GM23338 (cell line): ENCODE measurements around the gene APPL2. TPM values are rescaled to one million over a fixed set of nuclear protein-coding genes. Genes with fewer than 3 reads are reported as not detected.

Experiments used
- ATAC-seq: fragments of 200-7000 bp; cut with Tn5 transposase; 3 replicates; pipeline ENCODE4 v1.9.1; 2020
- DNase-seq: peaks from one replicate; pipeline ENCODE4 v3.0.0-alpha.2; 2015; ENCODE audit warnings: low spot score
- H2AFZ ChIP-seq: fragments of 200-600 bp; sonication (generic); 2 replicates; pipeline ENCODE4 v1.8.0; 2016; ENCODE audit warnings: antibody characterized with exemption, mild to moderate bottlenecking, moderate library complexity
- H3F3A ChIP-seq: fragments of 200-600 bp; sonication (generic); replicated peaks from 2 replicates; pipeline ENCODE4 v1.8.0; 2017; ENCODE audit warnings: antibody characterized with exemption, mixed run types, low read depth
- H3K27ac ChIP-seq: fragments of 200-600 bp; sonication (generic); 2 replicates; pipeline ENCODE4 v1.6.1; 2016; ENCODE audit warnings: low read depth
- H3K27me3 ChIP-seq: fragments of 200-600 bp; sonication (generic); 2 replicates; pipeline ENCODE4 v1.8.0; 2016; ENCODE audit warnings: mild to moderate bottlenecking, mixed run types, moderate library complexity; ENCODE audit not compliant: insufficient read depth
- H3K36me3 ChIP-seq: fragments of 200-600 bp; sonication (generic); 2 replicates; pipeline ENCODE4 v1.8.0; 2016; ENCODE audit warnings: mild to moderate bottlenecking; ENCODE audit not compliant: insufficient read depth
- H3K4me1 ChIP-seq: fragments of 200-600 bp; sonication (generic); 2 replicates; pipeline ENCODE4 v1.8.0; 2016; ENCODE audit warnings: mild to moderate bottlenecking, moderate library complexity; ENCODE audit not compliant: insufficient read depth
- H3K4me2 ChIP-seq: fragments of 200-600 bp; sonication (generic); 2 replicates; pipeline ENCODE4 v1.7.1; 2017; ENCODE audit warnings: mixed run types
- H3K4me3 ChIP-seq: fragments of 200-600 bp; sonication (generic); 2 replicates; pipeline ENCODE4 v1.6.1; 2016; ENCODE audit warnings: mixed run types
- H3K79me2 ChIP-seq: fragments of 200-600 bp; sonication (generic); replicated peaks from 2 replicates; pipeline ENCODE4 v1.8.0; 2017; ENCODE audit warnings: mild to moderate bottlenecking; ENCODE audit not compliant: insufficient read depth
- H3K9me2 ChIP-seq: fragments of 200-600 bp; sonication (generic); 2 replicates; pipeline ENCODE4 v1.8.0; 2017; ENCODE audit not compliant: insufficient read depth
- H4K20me1 ChIP-seq: fragments of 200-600 bp; sonication (generic); replicated peaks from 2 replicates; pipeline ENCODE4 v1.8.0; 2017; ENCODE audit warnings: mild to moderate bottlenecking; ENCODE audit not compliant: insufficient read depth
- H3K27ac Mint-ChIP-seq: 2 replicates; pipeline ENCODE4 v1.8.0; 2020; ENCODE audit warnings: inconsistent platforms, mild to moderate bottlenecking, moderate library complexity, mixed read lengths
- H3K27me3 Mint-ChIP-seq: 3 replicates; pipeline ENCODE4 v1.8.0; 2022; ENCODE audit warnings: low read depth, mild to moderate bottlenecking, moderate library complexity, mixed read lengths, inconsistent platforms; ENCODE audit not compliant: insufficient read depth, poor library complexity
- H3K36me3 Mint-ChIP-seq: 3 replicates; pipeline ENCODE4 v1.8.0; 2021; ENCODE audit warnings: low read depth, mild to moderate bottlenecking, inconsistent platforms, moderate library complexity, mixed read lengths
- H3K4me1 Mint-ChIP-seq: 3 replicates; pipeline ENCODE4 v1.8.0; 2020; ENCODE audit warnings: mild to moderate bottlenecking, inconsistent platforms, mixed read lengths
- H3K4me3 Mint-ChIP-seq: 3 replicates; pipeline ENCODE4 v1.8.0; 2021; ENCODE audit warnings: moderate library complexity, mild to moderate bottlenecking, inconsistent platforms, mixed read lengths
- H3K9me3 Mint-ChIP-seq: 3 replicates; pipeline ENCODE4 v1.8.0; 2020; ENCODE audit warnings: moderate library complexity, mild to moderate bottlenecking, inconsistent platforms, mixed read lengths
- CREB1 ChIP-seq: fragments of 250-450 bp; sonication (Bioruptor Pico); IDR thresholded peaks from 2 replicates; pipeline ENCODE4 v1.5.0; 2020; ENCODE audit warnings: low read depth, mild to moderate bottlenecking, moderate library complexity
- CTCF ChIP-seq, 2 experiments: fragments of 200-600 bp in 1 of 2; sonication (generic) in 1 of 2; conservative IDR thresholded peaks; 2 replicates each; pipeline versions ENCODE4 v1.5.1 to v1.6.1; 2016 to 2017; ENCODE audit warnings: antibody characterized with exemption in 2 of 2, low read depth in 2 of 2, mild to moderate bottlenecking in 2 of 2, moderate library complexity in 1 of 2
- ETS1 ChIP-seq: IDR thresholded peaks from 2 replicates; pipeline ENCODE4 v1.6.1; 2016; ENCODE audit warnings: antibody characterized with exemption
- EZH2 ChIP-seq: fragments of 200-600 bp; sonication (generic); IDR thresholded peaks from one replicate; pipeline ENCODE4 v1.8.0; 2017; ENCODE audit warnings: antibody characterized with exemption, mild to moderate bottlenecking, low read depth; ENCODE audit not compliant: unreplicated experiment
- EZH2phosphoT487 ChIP-seq: fragments of 200-600 bp; sonication (generic); IDR thresholded peaks from one replicate; pipeline ENCODE4 v1.8.1; 2018; ENCODE audit warnings: antibody characterized with exemption; ENCODE audit not compliant: unreplicated experiment
- NANOG ChIP-seq: IDR thresholded peaks from 2 replicates; pipeline ENCODE4 v1.6.1; 2016; ENCODE audit warnings: antibody characterized with exemption, borderline replicate concordance
- POLR2AphosphoS5 ChIP-seq: IDR thresholded peaks from 2 replicates; pipeline ENCODE4 v1.6.1; 2016; ENCODE audit warnings: antibody characterized with exemption, low read depth
- STAT1 ChIP-seq: IDR thresholded peaks from one replicate; pipeline ENCODE4 v1.6.1; 2016; ENCODE audit warnings: antibody characterized with exemption; ENCODE audit not compliant: unreplicated experiment
- ZNF114 ChIP-seq: fragments of 250-450 bp; sonication (Bioruptor Pico); IDR thresholded peaks from 2 replicates; pipeline ENCODE4 v1.5.0; 2020; ENCODE audit warnings: mild to moderate bottlenecking, moderate library complexity
- ZNF331 ChIP-seq: fragments of 250-450 bp; sonication (Bioruptor Pico); IDR thresholded peaks from 2 replicates; pipeline ENCODE4 v1.5.0; 2020; ENCODE audit warnings: low read depth, mild to moderate bottlenecking, moderate library complexity
- ZNF462 ChIP-seq: fragments of 250-450 bp; sonication (Bioruptor Pico); IDR thresholded peaks from 2 replicates; pipeline ENCODE4 v1.5.0; 2020; ENCODE audit warnings: mild to moderate bottlenecking, moderate library complexity
- polyA plus RNA-seq: library from polyadenylated mRNA; unstranded; fragments of >200 nt; fragmentation: Nextera tagmentation; extraction: Ambion mirVana; gene quantifications from 2 replicates; pipeline ENCODE4 v1.2.1, GENCODE V29; 2016
- total RNA-seq: library from RNA; depleted of rRNA; stranded (reverse); fragments of >200 nt; shearing (Covaris generic); gene quantifications from 2 replicates; pipeline ENCODE4 v1.2.3, GENCODE V29; 2014

Gene APPL2
- total and polyA plus RNA-seq, 2 experiments from 2014 or later = 9.3 to 17.4 TPM

GRCh38 chr12:105221583-105222283 is 14.2 kb downstream of the APPL2 start:
- Mint-ChIP-seq H3K27me3 (no peaks in the 10 kb centered on the region), H3K36me3 (peaks cover 4% of the 10 kb centered on the region), H3K4me1 (peaks cover 11% of the 10 kb centered on the region), H3K27ac (peak overlapping the region; percentile 44), H3K9me3 (no peaks in the 10 kb centered on the region), H3K4me3 (no peak overlapping the region)
- H2AFZ ChIP-seq = no peak overlapping the region
- ATAC-seq (peak; percentile 52), DNase-seq (peak; percentile 19)
- no peaks in the 10 kb centered on the region; the same call in 1 of the 2 replicates for H4K20me1 ChIP-seq
- TF ChIP-seq ZNF331 (CRISPR knock-in tag) = no peak
- TF ChIP-seq CREB1 (CRISPR knock-in tag) = no peak
- no peak for TF ChIP-seq ZNF114 (CRISPR knock-in tag)
- no peak for TF ChIP-seq ETS1
- H3K27me3 ChIP-seq = no peaks in the 10 kb centered on the region
- H3K9me2 ChIP-seq = no peaks in the 10 kb centered on the region
- no peak overlapping the region for H3K27ac ChIP-seq
- H3K36me3 ChIP-seq = no peaks in the 10 kb centered on the region; the same call in 1 of the 2 replicates
- no peak overlapping the region for H3K4me3 ChIP-seq
- H3K79me2 ChIP-seq = no peaks in the 10 kb centered on the region
- no peaks in the 10 kb centered on the region for H3F3A ChIP-seq
- H3K4me2 ChIP-seq = no peak overlapping the region
- H3K4me1 ChIP-seq = peaks cover 6% of the 10 kb centered on the region

- DNase-seq (no peak), ATAC-seq (no peak)
- no peak overlapping the region for H3K4me3 ChIP-seq
- Mint-ChIP-seq H3K27me3 (no peaks in the 10 kb centered on the region), H3K4me3 (no peak overlapping the region), H3K9me3 (no peaks in the 10 kb centered on the region), H3K27ac (no peak overlapping the region), H3K36me3 (peaks cover 9% of the 10 kb centered on the region), H3K4me1 (peaks cover 11% of the 10 kb centered on the region)
- H3K79me2 ChIP-seq = no peaks in the 10 kb centered on the region
- H3K27ac ChIP-seq = no peak overlapping the region
- H3K4me2 ChIP-seq = no peak overlapping the region
- no peaks in the 10 kb centered on the region for H3F3A ChIP-seq
- H2AFZ ChIP-seq = no peak overlapping the region
- H3K27me3 ChIP-seq = no peaks in the 10 kb centered on the region
- no peaks in the 10 kb centered on the region for H3K9me2 ChIP-seq
- no peaks in the 10 kb centered on the region; the same call in 1 of the 2 replicates for H3K36me3 ChIP-seq
- no peaks in the 10 kb centered on the region; the same call in 1 of the 2 replicates for H4K20me1 ChIP-seq
- H3K4me1 ChIP-seq = peaks cover 6% of the 10 kb centered on the region
- TF ChIP-seq CTCF (conservative IDR thresholded peaks at IDR 0.05; ENCODE audit: low read depth in 2 of 2) = no peak
- no peak for TF ChIP-seq EZH2
- no peak for TF ChIP-seq ZNF462
- TF ChIP-seq POLR2AphosphoS5 = no peak
- TF ChIP-seq EZH2phosphoT487 = no peak
- TF ChIP-seq ETS1 = no peak
- TF ChIP-seq ZNF114 (CRISPR knock-in tag) = no peak
- TF ChIP-seq STAT1 = no peak
- TF ChIP-seq NANOG = no peak
- TF ChIP-seq ZNF331 (CRISPR knock-in tag) = no peak
Observed at GRCh38 chr12:105220929-105221290, 15.1 kb downstream of the APPL2 start.
